GM21723 (cell line): ENCODE results near the gene MED13L.

ENCODE experiments used
- ATAC-seq: cut with Tn5 transposase; IDR thresholded peaks from one replicate; pipeline ENCODE4 v1.9.1; 2021; ENCODE audit warnings: mild to moderate bottlenecking, moderate library complexity; ENCODE audit not compliant: unreplicated experiment

MED13L gene

GRCh38 chr12:116277467-116278278 lies at the start of gene MED13L:
Gene MED13L (minus strand): TSS chr12:116277693. CDS start chr12:116277131, 562 bp downstream.
- peak; percentile 83 for ATAC-seq

DNA sequence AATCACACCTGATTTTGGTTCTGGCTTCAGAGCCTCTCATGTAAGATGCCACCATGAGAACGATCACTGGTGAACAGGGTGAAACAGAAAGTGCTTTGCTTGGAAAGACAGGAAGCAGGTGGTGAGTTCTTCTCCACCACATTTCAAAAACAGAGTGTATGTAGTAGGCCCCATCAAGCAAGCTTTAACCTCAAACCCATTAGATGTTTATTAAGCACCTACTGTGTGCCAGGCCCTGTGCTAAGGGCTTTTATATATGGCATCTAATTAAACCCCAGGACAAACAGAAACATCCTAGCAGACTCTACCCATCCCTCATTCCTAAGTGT lies 47.8 kb upstream of the MED13L start:
- peak; percentile 95 for ATAC-seq

DNA sequence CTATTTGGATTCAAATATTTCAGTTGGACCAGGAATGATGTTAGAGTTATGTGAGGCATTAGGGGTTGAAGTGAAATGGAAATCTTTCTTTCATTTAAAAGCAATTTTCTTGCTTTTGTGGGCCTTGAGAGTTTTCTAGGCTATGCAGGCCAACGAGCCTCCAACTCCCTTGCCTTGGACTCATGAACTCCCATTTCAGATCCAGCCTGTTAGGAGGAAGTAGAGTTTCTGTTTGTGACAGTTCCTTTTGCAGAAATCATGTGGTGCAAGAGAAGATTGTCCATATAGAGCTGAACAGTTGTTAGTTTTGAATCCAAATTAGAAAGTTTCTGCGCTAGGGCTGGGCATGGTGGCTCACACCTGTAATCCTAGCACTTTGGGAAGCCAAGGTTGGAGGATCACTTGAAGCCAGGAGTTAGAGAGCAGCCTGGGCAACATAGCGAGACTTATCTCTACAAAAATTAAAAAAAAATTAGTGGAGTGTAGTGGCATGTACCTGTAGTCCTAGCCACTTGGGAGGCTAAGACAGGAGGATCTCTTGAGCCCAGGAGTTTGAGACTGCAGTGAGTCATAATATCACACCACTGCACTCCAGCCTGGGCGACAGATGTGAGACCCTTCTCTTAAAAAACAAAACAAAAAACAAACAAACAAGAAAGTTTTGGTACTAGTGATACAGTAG lies 47.3 kb upstream of the MED13L start:
- ATAC-seq = no peak

GRCh38 chr12:116323406-116324386 lies 46.2 kb upstream of the MED13L start:
- ATAC-seq = no peak

GRCh38 chr12:116321913-116322312 lies 44.4 kb upstream of the MED13L start:
- no peak for ATAC-seq

- ATAC-seq = no peak
These were observed 43.3 kb upstream of the MED13L start for GRCh38 chr12:116320791-116321217.

DNA sequence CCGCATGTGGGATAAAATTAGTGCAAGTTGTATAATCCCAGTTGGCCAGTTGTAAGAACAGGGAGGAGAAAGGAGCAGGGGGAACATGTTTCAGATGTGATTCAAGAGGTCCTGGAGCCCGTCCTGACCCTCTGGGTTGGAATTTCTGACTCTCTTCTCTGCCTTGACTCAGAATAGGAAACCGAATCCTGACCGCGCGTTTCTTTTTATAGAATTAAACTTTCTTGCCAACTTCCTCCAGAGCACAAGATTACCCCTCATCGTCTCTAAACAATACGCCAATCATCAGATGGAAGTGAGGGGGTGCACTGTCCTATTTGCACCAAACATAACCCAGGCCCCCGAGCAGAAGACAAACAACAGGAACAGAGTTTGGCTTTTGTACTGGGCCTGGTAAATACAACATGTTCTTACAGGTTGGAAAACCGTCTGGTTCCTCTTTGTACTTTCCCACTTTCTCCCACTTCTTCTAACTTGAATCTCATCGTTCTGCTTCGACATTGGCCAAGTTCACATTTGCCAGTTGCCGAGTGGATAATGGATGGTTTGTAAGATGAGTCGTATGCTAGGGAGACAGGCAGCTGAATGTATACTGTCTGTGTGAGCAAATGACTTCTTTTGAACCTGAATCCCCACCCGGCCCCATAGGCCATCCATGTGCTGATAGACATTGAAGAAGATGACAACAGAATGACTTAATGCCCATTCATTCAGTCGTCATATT lies 42.6 kb upstream of the MED13L start:
- ATAC-seq = no peak

DNA sequence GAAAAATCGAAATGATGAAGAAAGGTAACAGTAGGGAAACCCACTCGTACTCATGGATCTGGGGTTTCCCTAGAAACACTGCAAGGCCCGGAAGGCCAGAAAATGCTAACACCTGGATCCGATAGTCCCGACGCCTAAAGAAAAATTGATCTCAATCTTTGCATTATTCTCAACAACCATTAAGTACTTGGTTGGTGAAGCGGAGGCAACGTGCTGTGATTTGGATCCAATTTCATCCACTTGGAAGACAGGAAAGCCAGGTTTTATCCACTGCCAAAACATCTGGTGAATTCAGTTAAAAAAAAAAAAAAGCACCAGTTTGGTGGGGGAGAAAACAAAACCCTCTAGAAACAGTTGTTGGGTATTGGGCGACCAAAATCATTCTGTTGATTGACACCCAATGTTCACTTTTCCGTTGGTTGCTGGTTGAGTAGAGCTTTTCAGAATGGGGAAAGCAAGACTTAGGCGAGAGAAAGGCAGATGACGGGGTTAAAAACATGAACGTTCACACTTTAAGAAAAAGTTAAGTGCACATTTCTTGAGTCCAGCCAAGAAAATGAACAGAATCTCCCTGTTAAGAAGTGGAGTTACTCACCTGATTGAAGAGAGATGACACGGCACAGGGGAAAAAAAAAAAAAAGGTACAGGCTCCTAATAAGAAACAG lies 41.9 kb upstream of the MED13L start:
- no peak for ATAC-seq

DNA sequence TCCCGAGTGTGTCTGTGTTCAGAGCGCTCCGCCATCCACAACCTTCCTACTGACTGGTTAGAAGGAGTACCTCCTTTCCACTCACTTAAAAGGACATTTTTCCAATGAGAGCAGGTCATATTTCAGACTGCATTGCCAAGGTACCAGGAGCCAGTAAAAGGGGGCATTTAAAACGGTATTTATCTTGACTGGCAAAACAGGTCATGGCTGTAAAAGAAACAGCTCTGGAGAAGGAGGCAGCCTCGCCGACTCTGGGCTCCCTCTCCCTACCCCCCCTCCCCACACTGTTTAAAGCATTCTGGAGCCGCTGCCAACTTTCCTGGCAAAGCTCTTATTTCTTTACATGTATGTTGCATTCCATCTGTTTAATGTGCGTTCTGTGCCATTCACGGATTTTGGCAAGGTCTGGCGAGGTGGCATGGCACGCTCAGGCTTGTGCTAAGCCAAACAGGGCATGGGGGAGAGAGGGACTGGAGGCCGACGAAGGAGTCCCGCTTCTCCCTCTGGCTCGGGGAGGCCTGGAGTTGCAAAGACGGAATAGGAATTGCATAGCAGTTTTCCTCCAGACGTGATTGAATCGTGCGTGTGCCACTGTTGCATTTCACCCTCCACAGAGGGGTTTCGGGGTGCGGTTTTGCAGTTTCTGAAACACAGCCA lies 41.2 kb upstream of the MED13L start:
- ATAC-seq = no peak

DNA sequence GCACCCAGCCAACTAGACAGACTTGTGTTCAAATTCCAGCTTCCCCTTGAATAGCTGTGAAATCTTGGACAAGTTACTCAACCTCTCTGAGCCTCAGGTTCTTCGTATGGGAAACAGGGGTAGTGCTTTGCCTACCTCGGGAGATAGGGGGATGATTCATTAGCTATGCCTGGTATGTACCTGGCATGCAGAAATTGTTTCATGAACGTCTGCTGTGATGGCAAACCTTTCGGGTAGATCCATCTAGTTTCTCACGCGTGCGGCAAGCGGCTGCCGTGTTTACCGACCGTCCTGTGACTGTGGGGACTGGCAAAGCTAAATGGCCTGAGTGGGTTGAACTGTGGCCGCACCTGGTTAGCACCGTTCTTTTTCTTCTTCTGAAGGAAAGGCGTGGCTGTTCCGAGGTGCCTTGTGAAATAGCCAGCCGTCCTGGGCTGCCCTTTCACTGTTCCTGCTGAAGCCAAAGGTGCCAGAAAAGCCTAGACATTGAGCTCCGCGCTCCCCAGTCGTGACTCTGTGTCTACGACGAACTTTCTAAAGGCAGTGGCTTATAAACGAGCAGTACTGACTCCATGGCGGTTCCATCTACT lies 40.6 kb upstream of the MED13L start:
- no peak for ATAC-seq

- ATAC-seq = no peak
These were observed 39.6 kb upstream of the MED13L start for GRCh38 chr12:116317139-116317538.

DNA sequence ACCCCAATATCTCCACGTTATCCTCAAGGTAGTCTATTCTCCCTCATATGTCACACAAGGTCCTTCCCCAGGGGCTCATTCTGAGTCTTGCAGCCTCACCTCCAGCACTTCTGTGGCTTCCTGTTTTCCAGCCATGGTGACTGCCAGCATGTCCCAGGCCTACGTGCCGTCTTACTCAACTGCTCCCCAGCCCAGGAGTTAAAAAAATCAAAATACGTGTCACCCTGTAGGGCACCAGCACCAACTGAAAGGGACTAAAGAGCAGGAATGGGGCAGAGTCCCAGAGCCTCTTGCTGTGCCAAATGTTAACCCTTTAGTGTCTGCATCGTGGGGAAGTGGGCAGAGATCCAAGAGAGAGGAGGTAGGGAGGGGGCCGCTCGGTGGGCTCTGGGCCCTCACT lies 37.0 kb upstream of the MED13L start:
- no peak for ATAC-seq

GRCh38 chr12:116313194-116313927 lies 35.9 kb upstream of the MED13L start:
- no peak for ATAC-seq

DNA sequence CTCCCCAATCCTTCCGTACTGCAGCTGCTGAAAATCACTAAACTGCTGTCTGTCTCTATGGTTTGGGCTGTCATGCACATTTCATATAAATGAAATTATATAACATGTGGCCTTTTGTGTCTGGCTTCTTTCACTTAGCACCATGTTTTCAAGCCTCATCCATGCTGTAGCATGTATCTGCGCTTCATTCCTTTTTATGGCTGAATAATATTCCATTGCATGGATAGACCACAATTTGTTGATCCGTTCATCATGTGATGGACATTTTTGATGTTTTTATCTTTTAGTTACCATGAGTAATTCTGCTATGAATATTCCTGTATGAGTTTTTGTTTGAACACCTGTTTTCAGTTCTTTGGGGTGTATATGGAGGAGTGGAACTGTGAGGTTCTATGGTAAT lies 32.6 kb upstream of the MED13L start:
- ATAC-seq = no peak

DNA sequence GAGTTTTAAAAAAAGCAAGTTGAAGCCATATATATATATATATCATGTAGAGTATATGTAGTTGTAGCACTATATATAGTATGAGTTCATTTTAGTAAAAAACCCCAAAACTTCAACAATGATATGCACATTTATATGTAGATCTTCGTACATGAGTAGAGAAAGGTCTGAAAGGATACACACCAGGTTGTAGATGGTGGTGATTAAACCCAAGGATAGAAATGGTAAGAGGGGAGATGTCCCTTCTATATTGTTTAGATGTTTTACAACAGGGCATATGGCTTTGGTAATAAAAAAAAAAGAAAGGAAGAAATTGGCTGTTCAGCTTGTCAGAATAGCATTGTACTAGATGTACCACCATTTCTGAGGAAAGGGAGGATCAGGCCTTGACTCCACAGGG lies 31.9 kb upstream of the MED13L start:
- no peak for ATAC-seq

DNA sequence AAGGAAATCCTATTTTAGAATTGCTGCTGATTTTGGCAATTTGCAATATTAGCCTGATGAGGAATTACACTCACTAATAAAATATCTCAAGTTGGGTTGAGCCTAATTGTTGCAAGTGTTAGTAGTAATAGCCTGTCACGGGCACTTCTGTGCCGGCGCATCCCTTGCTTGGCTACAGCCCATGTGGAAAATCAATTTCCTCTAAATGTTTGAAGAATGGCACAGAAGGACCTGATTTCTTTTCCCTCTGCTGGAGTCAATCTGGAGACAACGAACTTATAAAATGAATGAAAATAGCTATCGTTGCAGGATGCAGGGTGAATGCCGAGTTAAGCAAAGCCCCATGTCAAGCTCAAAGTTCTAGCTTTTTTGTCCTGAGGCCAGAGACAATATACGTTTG lies 31.2 kb upstream of the MED13L start:
- no peak for ATAC-seq

GRCh38 chr12:116306968-116307367 lies 29.5 kb upstream of the MED13L start:
- no peak for ATAC-seq

GRCh38 chr12:116306506-116306905 lies 29.0 kb upstream of the MED13L start:
- no peak for ATAC-seq

DNA sequence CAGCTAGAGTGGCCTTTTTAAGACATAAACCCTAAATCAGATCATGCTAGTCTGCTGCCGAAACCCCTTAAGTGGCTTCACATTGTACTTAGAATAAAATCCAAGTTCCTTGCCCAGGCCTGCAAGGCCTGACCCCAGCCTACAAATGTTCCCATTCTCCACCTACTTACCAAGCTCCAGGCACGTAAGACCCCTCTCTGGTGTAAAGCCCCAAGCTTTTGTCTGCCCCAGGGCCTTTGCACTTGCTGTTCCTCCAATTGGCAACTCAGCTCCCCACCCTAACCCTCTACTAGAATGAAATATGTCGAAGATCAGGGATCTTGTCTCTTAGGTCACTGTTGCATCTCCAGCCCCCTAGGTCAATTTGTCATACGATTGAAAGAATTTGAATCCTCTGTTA lies 27.1 kb upstream of the MED13L start:
- ATAC-seq = no peak
